Forelimb muscle (tissue), 1 donor: ENCODE data around the gene TP73. TPM values are rescaled to one million over a fixed set of nuclear protein-coding genes. Genes with fewer than 3 reads are reported as not detected.
"Not testable (repeated sequence)": the region's sequence is repeated elsewhere in the genome, so short reads cannot be mapped to it uniquely, and the experiment has no call there.

Experiments used
- DNase-seq: peaks from one replicate; pipeline ENCODE4 v3.0.0-alpha.2; 2013; ENCODE audit warnings: low read depth
- polyA plus RNA-seq: library from polyadenylated mRNA; unstranded; fragments of 120-200 nt; gene quantifications from one replicate; pipeline ENCODE4 v1.2.1, GENCODE V29; 2013; ENCODE audit not compliant: insufficient read length

The TP73 gene
- polyA plus RNA-seq, 1 donor, result 1.0 TPM

DNA sequence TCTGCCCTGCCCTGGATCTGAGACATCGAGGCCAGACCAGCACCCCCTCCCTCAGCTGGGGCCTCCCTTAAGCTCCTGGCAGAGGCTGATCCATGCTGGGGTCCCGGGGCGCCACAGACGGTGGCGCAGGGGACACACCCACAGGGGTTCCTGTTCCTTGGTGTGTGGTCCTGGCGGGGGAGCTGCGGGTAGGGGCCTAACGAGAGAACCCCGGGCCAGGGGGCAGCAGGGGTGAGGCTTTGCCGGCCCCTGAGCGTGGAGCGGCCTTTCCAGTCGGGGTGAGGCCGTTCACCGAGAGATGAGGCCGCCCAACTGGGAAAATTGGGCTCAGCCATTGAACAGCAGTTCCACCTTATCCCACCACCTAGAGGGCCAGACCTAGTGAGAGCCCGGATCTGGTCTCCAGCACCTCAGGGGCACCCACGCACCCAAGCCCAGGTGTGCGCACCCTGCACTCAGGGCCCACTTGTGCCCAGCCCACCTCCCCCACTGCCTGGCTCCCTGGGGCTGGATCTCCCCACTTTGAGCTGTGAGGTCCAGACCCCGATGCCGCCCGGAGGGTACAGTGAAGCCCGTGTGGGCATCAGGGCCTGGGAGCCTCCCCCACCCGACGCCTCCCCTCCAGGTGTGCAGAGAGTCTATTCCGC, 54.5 kb downstream of the TP73 start:
- DNase-seq, result no peak

GRCh38 chr1:3707298-3707938, 55.1 kb downstream of the TP73 start:
- DNase-seq, result no peak

GRCh38 chr1:3707939-3708328, 55.6 kb downstream of the TP73 start:
- DNase-seq, result no peak

GRCh38 chr1:3708791-3709190, 56.5 kb downstream of the TP73 start:
- DNase-seq, result no peak

DNA sequence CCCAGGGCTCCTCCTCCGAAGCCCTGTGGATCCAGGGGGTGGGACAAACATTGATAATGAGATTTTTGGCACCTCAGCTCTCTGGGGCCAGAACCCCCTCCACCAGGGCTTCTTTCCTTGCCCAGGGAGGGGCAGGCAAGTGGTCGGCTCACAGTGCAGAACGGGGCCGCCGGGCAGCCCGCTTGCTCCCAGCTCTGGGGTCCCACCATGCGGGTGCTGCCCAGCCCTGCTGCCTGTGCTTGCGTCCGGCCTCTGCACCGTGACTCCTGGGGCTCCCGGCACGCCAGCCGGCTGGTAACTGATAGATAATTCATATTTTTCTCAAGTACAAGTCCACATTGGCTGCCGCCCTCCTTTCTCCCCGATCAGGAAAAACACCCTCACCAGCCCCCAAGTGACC, 57.9 kb downstream of the TP73 start:
- DNase-seq, result no peak

GRCh38 chr1:3711381-3711779, 59.1 kb downstream of the TP73 start:
- DNase-seq, result no peak

DNA sequence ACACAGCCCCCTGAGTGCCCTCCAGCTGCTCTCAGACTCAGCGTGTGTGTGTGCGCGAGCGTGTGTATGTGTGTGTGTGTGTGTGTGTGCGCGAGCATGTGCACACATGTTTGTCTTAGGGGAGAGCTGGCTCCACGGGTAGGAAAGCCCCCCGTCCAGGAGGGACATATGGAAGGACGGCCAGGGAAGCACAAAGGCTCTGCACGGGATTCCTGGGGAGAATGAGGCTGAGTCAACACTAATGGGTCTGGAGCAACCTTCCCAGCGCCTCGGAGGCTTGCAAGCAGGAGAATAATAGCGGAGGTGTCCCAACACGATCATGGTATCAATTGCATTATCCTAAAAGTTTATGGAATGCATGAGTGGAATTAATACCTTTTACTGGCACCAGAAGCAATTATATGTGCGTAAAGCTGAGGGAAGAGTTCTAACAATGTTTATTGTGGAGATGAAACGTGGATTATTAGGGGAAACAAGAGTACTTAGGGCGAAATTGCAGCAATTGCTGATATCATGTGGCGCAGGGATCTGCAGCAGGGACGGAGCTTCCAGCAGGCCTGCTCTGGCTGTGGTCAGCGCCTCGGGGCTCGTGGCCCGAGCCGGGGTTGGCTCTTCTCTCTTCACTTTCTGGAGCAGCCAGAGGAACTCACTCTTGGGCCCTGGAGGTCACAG, 59.6 kb downstream of the TP73 start:
- no peak for DNase-seq

- no peak for DNase-seq
Observed at GRCh38 chr1:3712573-3713535, 60.5 kb downstream of the TP73 start.

GRCh38 chr1:3713840-3714239, 61.5 kb downstream of the TP73 start:
- DNase-seq, result no peak

GRCh38 chr1:3714284-3714741, 62.0 kb downstream of the TP73 start:
- DNase-seq, result no peak

DNA sequence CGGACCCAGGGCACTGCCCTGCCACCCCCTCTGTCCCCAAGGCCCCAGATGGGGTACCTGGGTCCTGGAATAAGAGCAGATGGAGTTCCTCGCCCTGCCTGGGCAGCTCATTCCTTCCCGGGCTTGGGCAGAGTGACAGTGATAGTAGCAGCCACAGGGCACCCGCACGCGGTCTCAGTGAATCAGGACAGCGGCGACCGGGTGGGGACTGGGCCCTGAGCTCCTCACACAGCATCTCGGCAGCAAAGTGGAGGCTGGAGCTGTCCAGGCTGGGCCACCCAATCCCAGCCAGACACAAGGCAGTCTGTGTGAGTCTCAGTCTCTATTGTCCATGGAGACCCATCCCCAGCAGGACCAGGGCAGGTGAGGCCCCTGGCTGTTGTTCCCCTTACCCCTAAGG, 62.5 kb downstream of the TP73 start:
- DNase-seq, result no peak

DNA sequence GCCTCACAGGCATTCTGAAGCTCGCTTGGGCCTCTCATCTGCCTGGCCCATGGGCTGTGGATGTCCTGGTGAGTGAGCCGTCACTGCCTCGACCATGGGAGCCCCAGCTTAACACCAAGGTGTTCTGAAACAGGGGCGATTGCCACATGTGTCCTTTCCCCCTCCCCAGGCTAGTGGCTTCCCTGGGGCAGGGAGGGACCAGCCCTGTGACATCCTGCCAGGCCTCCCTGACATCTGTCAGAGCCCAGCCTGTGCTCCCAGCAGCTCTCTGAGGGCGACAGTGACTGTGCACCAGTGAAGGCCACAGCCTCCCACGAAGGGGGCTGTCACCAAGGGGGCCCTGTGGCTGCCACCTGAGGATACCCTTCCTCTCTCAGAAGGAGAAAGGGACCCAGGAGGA, 64.0 kb downstream of the TP73 start:
- no peak for DNase-seq

GRCh38 chr1:3717041-3717714, 64.9 kb downstream of the TP73 start:
- no peak for DNase-seq

DNA sequence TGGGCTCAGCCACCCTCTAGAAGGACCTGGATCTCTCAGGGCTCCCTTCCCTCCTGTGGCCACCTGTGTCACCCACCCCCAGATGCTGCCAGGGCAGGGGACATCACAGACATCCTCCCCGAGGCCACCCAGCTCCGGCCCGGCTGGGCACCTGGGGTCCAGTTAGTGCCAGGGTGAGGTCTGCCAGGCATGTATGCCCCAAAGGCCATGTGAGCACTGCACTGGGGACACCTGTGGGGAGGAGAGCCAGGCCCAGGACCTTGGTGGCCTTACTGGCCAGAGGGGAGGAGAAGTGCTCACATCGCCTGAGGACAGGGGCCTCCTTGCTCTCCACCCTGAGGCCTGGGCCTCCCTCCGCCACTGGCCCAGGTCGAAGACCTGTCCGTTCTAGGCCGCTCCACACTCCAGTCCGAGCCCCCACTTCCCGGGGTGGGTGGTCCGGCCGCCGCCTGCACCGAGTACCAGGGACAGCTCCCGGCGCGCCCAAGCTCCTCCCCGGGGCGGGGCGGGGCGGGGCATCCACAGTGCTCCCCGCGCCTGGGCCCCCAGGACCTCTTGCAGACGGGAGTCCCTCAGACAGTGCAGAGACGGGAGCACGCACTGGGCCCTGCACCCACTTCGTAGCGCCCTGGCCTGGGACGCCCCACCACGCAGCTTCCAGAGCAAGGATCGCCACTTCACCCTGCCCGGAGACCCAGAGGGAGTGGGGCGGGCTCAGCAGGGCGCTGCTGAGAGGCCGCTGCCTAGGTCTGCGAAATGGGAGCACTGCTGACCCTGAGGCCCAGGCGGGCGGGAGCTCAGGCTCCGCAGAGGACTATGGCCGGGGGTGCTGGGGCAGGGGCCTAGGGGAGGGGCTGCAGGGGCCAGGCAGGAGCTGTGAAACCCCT, 65.6 kb downstream of the TP73 start:
- no peak for DNase-seq

DNA sequence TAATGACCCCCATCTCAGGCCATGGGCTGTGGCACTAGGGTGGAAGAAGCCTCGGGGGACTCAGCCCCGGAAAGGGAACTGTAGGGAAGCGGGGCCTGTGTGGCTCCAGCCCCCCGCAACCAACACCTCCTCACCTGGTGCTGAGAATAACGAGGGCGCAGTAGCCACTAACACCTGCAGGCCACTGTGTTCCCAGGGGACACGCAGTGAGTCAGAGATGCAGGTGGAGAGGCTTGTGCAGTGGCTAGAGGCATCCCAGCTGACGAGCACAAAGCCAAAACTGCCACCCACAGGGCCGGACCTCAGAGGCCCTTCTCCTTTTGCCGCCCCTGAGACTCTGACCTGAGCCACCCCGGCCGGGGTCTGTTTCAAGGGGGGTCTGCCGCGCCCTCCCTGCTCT, 66.4 kb downstream of the TP73 start:
- no peak for DNase-seq

DNA sequence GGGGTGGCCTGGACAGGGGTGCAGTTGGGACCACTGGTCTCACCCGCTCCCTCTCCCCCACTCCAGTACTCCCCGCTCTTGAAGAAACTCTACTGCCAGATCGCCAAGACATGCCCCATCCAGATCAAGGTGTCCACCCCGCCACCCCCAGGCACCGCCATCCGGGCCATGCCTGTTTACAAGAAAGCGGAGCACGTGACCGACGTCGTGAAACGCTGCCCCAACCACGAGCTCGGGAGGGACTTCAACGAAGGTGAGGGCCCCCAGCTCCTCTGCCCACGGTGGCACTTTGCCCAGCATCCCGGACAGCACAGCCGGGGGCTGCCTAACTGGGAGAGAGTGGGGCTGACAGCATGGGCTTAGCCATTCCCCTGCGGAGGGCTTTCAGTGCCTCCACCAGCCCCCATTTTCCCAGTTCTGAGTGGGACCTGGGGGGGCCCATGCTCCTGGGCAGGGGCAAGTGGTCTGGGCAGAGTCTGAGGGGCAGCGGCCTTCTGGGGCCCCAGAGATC, 69.7 kb downstream of the TP73 start:
- no peak for DNase-seq

GRCh38 chr1:3722846-3723245, 70.5 kb downstream of the TP73 start:
- no peak for DNase-seq

- DNase-seq, result not testable (repeated sequence)
Observed at GRCh38 chr1:3724416-3725030, 72.2 kb downstream of the TP73 start.

DNA sequence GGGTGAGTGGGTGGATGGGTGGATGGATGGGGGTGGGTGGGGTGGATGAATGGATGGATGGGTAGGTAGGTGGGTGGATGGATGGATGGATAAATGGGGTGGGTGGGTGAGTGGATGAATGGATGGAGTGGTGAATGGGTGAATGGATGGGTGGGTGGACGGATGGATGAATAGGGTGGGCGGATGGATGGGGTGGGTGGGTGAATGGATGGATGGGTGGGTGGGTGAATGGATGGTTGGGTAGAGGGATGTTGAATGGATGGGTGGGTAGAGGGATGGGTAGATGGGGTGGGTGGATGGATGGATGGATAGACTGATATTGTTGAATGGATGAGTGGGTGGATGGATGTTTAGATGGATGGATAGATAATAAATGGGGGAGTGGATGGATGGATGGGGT, 73.0 kb downstream of the TP73 start:
- no peak for DNase-seq
